ENCODE data around the gene RASL10A. TPM values are rescaled to one million over a fixed set of nuclear protein-coding genes. Genes with fewer than 3 reads are reported as not detected.

RASL10A gene
- total RNA-seq, 1 donor from 2014 or later = 0.33 TPM

DNA sequence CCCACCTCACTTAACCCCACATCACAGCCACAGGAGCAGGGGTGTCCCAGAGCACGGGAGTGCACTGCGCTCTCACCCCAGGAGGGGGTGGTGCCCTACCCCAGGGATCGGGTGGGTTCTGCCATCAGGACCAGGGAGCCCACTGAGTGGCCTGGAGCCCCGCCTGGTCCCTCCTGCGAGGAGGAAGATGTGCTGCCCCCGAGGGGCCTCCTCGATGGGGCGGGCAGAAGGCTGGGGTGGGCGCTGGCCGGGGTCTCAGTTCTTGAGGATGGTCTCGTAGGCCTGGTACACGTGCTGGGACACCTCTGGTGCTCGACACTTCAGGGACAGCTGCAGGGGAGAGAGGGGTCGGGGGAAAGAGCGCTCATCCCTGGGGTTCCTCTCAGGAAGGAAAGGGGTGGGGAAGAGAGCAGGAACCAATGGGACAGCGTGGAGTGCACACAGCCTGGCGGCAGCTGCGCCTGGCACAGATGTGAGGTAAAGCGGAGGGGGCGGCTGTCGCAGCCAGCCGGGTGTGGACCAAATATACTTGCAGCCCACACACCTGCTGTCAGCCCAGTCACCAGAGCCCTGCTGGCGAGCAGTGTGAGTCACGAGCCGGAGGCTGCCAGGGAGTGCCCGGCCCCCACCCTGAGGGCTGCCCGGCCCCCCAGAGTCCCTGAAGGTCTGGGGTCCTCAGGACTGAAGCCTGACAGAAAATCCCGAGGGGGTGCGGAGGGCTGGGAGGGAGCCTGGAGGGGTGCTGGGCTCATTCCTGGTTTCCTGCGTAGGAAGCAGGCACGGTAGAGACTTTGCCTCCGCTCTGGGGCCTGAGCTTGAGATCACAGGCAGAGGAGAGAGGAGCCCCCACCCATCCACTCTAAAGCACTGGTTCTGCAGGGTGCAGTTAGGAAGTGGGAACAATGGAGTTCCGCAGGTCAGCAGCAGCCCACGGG lies 13.3 kb upstream of the RASL10A start:
- no peak for TF ChIP-seq CTCF (IDR thresholded peaks at IDR 0.05; ENCODE audit: insufficient read depth, low read length, poor library complexity, severe bottlenecking)
- Histone ChIP-seq H3K27me3 (ENCODE audit: control insufficient read depth, insufficient read depth, low read length) (no peaks in the 10 kb centered on the region), H3K4me3 (ENCODE audit: low read depth, low read length) (no peak overlapping the region), H3K36me3 (ENCODE audit: control insufficient read depth, insufficient read depth, low read length) (peaks cover 3% of the 10 kb centered on the region)
- no peak for DNase-seq (ENCODE audit: low read depth)

DNA sequence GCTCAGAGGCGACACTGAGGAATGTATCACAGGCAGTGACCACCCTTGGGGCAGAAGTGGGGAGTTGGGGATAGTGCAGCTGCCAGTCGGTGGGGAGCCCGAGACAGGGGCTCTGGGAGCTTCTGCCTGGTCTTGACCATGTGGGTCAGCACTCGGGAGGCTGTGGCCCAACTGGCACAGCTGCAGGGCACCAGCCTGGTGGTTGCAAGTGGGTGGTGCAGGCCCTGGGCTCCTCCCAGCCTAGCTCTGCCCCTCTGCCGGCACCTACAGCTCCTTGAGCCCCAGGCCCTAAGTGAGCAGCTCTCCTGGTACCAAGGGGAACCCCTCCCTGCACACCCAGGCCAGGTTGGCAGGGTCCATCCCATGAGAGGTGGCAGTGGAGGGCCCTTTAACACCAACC lies 12.6 kb upstream of the RASL10A start:
- peaks cover 3% of the 10 kb centered on the region for H3K36me3 ChIP-seq (ENCODE audit: control insufficient read depth, insufficient read depth, low read length)
- peak; percentile 8 for TF ChIP-seq CTCF (IDR thresholded peaks at IDR 0.05; ENCODE audit: insufficient read depth, low read length, poor library complexity, severe bottlenecking)
- H3K4me3 ChIP-seq (ENCODE audit: low read depth, low read length) = no peak overlapping the region
- no peaks in the 10 kb centered on the region for H3K27me3 ChIP-seq (ENCODE audit: control insufficient read depth, insufficient read depth, low read length)
- no peak for DNase-seq (ENCODE audit: low read depth)

GRCh38 chr22:29327089-29327764 lies 11.7 kb upstream of the RASL10A start:
- no peaks in the 10 kb centered on the region for H3K36me3 ChIP-seq (ENCODE audit: control insufficient read depth, insufficient read depth, low read length)

GRCh38 chr22:29326481-29326880 lies 11.0 kb upstream of the RASL10A start:
- Histone ChIP-seq H3K36me3 (ENCODE audit: control insufficient read depth, insufficient read depth, low read length) (no peaks in the 10 kb centered on the region), H3K4me3 (ENCODE audit: low read depth, low read length) (no peak overlapping the region), H3K27me3 (ENCODE audit: control insufficient read depth, insufficient read depth, low read length) (no peaks in the 10 kb centered on the region)
- no peak for TF ChIP-seq CTCF (IDR thresholded peaks at IDR 0.05; ENCODE audit: insufficient read depth, low read length, poor library complexity, severe bottlenecking)
- DNase-seq (ENCODE audit: low read depth) = no peak

More at GRCh38 chr22:29327089-29327764, 11.7 kb upstream of the RASL10A start:
- Histone ChIP-seq H3K27me3 (ENCODE audit: control insufficient read depth, insufficient read depth, low read length) (no peaks in the 10 kb centered on the region), H3K4me3 (ENCODE audit: low read depth, low read length) (no peak overlapping the region)
- no peak for TF ChIP-seq CTCF (IDR thresholded peaks at IDR 0.05; ENCODE audit: insufficient read depth, low read length, poor library complexity, severe bottlenecking)
- DNase-seq (ENCODE audit: low read depth) = no peak

- no peak for TF ChIP-seq CTCF (IDR thresholded peaks at IDR 0.05; ENCODE audit: insufficient read depth, low read length, poor library complexity, severe bottlenecking)
- H3K27me3 ChIP-seq (ENCODE audit: control insufficient read depth, insufficient read depth, low read length) = no peaks in the 10 kb centered on the region
- DNase-seq (ENCODE audit: low read depth) = no peak
- H3K36me3 ChIP-seq (ENCODE audit: control insufficient read depth, insufficient read depth, low read length) = no peaks in the 10 kb centered on the region
- no peak overlapping the region for H3K4me3 ChIP-seq (ENCODE audit: low read depth, low read length)
Measured at GRCh38 chr22:29325785-29326315, 10.4 kb upstream of the RASL10A start.
